Effector memory CD8-positive, alpha-beta T cell (primary cell): Measurements from ENCODE around the gene STON2.

Source experiments
- ATAC-seq: fragments of 150-1000 bp; cut with Tn5 transposase; replicated peaks from 2 replicates; pipeline ENCODE4 v1.10.0; 2021; ENCODE audit warnings: mild to moderate bottlenecking, moderate library complexity
- DNase-seq, 3 experiments: peaks; one replicate each; pipeline ENCODE4 v3.0.0; 2021
- H3K27ac Mint-ChIP-seq, 2 donors: one replicate each; pipeline ENCODE4 v1.8.0; 2022; ENCODE audit warnings: mild to moderate bottlenecking in 2 of 2, mixed read lengths in 2 of 2, moderate library complexity in 2 of 2
- H3K27me3 Mint-ChIP-seq, 2 donors: one replicate each; pipeline ENCODE4 v1.8.0; 2022; ENCODE audit warnings: mixed read lengths in 2 of 2
- H3K36me3 Mint-ChIP-seq: one replicate; pipeline ENCODE4 v1.8.0; 2022; ENCODE audit warnings: mild to moderate bottlenecking, moderate library complexity, mixed read lengths; ENCODE audit not compliant: insufficient read depth
- H3K4me1 Mint-ChIP-seq, 2 donors: one replicate each; pipeline ENCODE4 v1.8.0; 2022; ENCODE audit warnings: low read depth in 2 of 2, mixed read lengths in 2 of 2
- H3K4me3 Mint-ChIP-seq, 2 donors: one replicate each; pipeline ENCODE4 v1.8.0; 2022; ENCODE audit warnings: mild to moderate bottlenecking in 2 of 2, mixed read lengths in 2 of 2, moderate library complexity in 2 of 2
- H3K9me3 Mint-ChIP-seq, 2 donors: one replicate each; pipeline ENCODE4 v1.8.0; 2022; ENCODE audit warnings: mixed read lengths in 2 of 2
- total RNA-seq, 9 experiments: gene quantifications; one replicate each; lab custom pipeline; 2026; lab: John Stamatoyannopoulos, UW

The STON2 gene, protein sequence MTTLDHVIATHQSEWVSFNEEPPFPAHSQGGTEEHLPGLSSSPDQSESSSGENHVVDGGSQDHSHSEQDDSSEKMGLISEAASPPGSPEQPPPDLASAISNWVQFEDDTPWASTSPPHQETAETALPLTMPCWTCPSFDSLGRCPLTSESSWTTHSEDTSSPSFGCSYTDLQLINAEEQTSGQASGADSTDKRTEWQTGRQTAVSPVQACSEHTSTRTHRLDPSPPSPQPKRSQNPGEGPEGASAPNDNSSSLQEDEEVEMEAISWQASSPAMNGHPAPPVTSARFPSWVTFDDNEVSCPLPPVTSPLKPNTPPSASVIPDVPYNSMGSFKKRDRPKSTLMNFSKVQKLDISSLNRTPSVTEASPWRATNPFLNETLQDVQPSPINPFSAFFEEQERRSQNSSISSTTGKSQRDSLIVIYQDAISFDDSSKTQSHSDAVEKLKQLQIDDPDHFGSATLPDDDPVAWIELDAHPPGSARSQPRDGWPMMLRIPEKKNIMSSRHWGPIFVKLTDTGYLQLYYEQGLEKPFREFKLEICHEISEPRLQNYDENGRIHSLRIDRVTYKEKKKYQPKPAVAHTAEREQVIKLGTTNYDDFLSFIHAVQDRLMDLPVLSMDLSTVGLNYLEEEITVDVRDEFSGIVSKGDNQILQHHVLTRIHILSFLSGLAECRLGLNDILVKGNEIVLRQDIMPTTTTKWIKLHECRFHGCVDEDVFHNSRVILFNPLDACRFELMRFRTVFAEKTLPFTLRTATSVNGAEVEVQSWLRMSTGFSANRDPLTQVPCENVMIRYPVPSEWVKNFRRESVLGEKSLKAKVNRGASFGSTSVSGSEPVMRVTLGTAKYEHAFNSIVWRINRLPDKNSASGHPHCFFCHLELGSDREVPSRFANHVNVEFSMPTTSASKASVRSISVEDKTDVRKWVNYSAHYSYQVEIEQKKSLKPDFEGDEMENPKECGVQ
- total RNA-seq = 0 to 2.3 (median 0.13) reads per million in 9 experiments

DNA sequence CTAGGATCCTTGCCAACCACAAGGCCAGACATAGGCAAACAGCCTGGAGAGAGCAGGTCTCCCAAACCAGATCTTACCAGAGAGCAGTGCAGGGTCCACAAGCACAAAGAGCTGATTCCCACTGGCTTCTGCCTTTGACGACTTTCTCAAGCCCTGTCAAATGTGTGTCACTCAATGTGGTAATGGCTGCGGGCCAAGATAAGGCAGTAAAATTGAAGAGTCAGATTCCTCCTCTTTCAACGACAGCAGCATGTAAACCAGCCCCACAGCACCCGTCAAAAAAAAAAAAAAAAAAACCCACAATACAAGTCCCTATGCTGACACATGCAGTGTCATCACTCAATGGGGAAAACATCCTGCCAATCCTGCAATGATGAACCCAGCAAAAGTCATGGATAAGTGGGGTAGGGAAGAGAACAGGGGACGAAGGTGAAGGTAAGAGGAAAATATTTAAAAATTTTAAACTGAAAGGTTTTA, at the start of gene STON2:
STON2 (minus strand) TSS at position 123 of the 477 bp plus-strand sequence. CDS start 1,942 bp downstream, outside the sequence.
- Mint-ChIP-seq H3K27ac (no peak within 1 kb of the TSS), H3K27me3 (peaks cover 14 to 31% of the 10 kb centered on the region in 2 donors), H3K9me3 (no peaks in the 10 kb centered on the region), H3K4me1 (no peaks in the 10 kb centered on the region), H3K4me3 (no peak within 1 kb of the TSS), H3K36me3 (no peaks in the 10 kb centered on the region)
- ATAC-seq (no peak), DNase-seq (no peak)

GRCh38 chr14:81449576-81449975, 49.5 kb upstream of the STON2 start:
- peaks cover 28 to 43% of the 10 kb centered on the region in 2 donors for H3K27me3 Mint-ChIP-seq
- ATAC-seq (no peak), DNase-seq (no peak)
- H3K4me1 Mint-ChIP-seq = peaks cover 2 to 7% of the 10 kb centered on the region in 2 donors
- H3K4me3 Mint-ChIP-seq = no peak overlapping the region
- no peak overlapping the region for H3K27ac Mint-ChIP-seq
- no peaks in the 10 kb centered on the region for H3K9me3 Mint-ChIP-seq
- no peaks in the 10 kb centered on the region for H3K36me3 Mint-ChIP-seq

DNA sequence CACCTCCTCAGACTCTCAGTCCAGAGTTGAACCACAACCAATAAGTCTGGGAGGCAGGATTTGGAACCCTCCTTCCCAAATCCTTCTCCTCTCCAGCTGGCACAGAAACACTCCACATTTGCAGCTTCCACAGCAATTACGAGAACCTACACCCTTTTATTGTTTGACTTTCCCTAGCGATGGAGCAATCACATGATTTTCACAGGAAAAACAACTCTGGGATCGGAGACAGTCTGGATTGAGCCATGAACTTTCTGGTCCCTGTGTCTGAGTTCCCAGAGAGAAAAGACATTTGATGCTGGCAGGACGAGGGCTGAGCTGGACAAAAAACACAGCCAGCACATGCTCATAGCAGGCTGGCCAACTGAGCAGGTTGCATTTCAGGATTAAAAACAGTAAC, 49.0 kb upstream of the STON2 start:
- Mint-ChIP-seq H3K27ac (no peak overlapping the region), H3K9me3 (no peaks in the 10 kb centered on the region), H3K36me3 (no peaks in the 10 kb centered on the region), H3K4me3 (no peak overlapping the region), H3K4me1 (peaks cover 2 to 7% of the 10 kb centered on the region in 2 donors), H3K27me3 (peaks cover 32 to 48% of the 10 kb centered on the region in 2 donors)
- DNase-seq (no peak), ATAC-seq (no peak)

- Mint-ChIP-seq H3K4me1 (no peaks in the 10 kb centered on the region), H3K27ac (no peak overlapping the region), H3K9me3 (no peaks in the 10 kb centered on the region), H3K27me3 (peaks cover 45 to 57% of the 10 kb centered on the region in 2 donors), H3K4me3 (no peak overlapping the region), H3K36me3 (no peaks in the 10 kb centered on the region)
- ATAC-seq (no peak), DNase-seq (no peak)
These were observed 47.1 kb upstream of the STON2 start for GRCh38 chr14:81447021-81447764.

DNA sequence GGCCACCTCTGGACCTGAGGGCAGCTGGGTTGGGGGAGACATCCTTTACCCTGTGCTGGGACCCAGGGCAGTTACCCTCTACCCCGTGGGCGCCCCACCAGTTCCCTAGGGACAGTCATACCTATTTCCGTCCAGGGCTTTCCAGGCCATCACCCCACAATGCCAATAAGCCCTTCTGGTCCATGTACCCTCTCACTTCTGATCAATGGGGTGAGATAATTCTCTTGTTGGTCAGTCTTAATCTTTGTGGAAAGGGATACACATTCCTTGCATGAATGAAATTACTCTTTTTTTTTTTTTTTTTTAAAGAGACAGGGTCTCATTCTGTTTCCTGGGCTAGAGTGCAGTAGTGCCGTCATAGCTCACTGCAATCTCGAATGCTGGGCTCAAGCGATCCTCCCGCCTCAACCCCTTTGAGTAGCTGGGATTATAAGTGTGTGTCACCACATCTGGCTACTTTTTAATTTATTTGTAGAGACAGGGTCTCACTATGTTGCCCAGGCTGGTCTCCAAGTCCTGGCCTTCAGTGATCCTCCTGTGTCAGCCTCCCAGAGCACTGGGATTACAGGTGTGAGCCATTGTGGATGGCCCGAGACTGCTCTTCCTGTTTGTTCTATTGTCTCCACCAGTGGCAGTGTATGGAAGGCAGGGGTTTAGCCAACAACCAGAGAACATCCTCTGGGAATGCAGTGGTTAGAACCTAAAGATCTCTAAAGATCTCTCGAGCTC, 46.3 kb upstream of the STON2 start:
- H3K27ac Mint-ChIP-seq = no peak overlapping the region
- H3K9me3 Mint-ChIP-seq = no peaks in the 10 kb centered on the region
- no peaks in the 10 kb centered on the region for H3K4me1 Mint-ChIP-seq
- H3K36me3 Mint-ChIP-seq = no peaks in the 10 kb centered on the region
- ATAC-seq (no peak), DNase-seq (no peak)
- no peak overlapping the region for H3K4me3 Mint-ChIP-seq
- peaks cover 51 to 65% of the 10 kb centered on the region in 2 donors for H3K27me3 Mint-ChIP-seq

DNA sequence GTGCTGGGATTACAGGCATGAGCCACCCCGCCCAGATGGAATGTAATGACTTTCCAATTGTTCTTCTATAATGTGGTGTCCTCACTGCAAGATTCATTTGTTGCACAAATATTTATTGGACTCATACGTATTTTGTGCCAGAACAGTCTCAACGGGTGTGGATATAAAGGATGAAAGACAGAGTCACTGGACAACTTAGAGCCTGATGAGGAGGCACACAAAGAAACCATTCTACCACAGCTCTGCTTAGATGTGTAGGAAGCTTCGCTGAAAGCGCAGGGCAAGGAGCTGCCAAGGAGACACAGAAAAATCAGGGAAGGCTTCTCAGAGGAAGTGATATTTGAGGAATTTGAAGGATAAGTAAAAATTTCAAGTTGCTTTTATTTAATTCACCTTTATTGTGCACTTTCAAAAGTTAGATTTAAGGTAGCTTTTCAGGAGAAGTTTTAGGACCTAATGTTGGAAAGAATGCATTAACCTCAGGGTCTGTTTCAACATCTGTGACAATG, 41.6 kb upstream of the STON2 start:
- peaks cover 58% of the 10 kb centered on the region in 2 donors for H3K27me3 Mint-ChIP-seq
- no peak for DNase-seq
- H3K4me3 Mint-ChIP-seq = no peak overlapping the region
- H3K4me1 Mint-ChIP-seq = peaks cover 4% of the 10 kb centered on the region in 2 donors
- H3K36me3 Mint-ChIP-seq = no peaks in the 10 kb centered on the region
- H3K27ac Mint-ChIP-seq = no peak overlapping the region
- H3K9me3 Mint-ChIP-seq = no peaks in the 10 kb centered on the region
- no peak for ATAC-seq

- ATAC-seq = no peak
- no peak overlapping the region for H3K4me3 Mint-ChIP-seq
- DNase-seq = no peak
- peaks cover 64 to 65% of the 10 kb centered on the region in 2 donors for H3K27me3 Mint-ChIP-seq
- no peak overlapping the region for H3K27ac Mint-ChIP-seq
- peaks cover 9 to 11% of the 10 kb centered on the region in 2 donors for H3K4me1 Mint-ChIP-seq
- H3K9me3 Mint-ChIP-seq = no peaks in the 10 kb centered on the region
- no peaks in the 10 kb centered on the region for H3K36me3 Mint-ChIP-seq
These were observed 39.9 kb upstream of the STON2 start for GRCh38 chr14:81440041-81440440.

GRCh38 chr14:81437244-81437643, 37.1 kb upstream of the STON2 start:
- Mint-ChIP-seq H3K36me3 (no peaks in the 10 kb centered on the region), H3K4me3 (peak overlapping the region; percentile 58 to 72), H3K4me1 (peaks cover 9 to 12% of the 10 kb centered on the region in 2 donors), H3K27me3 (peaks cover 75 to 78% of the 10 kb centered on the region in 2 donors), H3K9me3 (no peaks in the 10 kb centered on the region), H3K27ac (no peak overlapping the region)
- no peak for ATAC-seq
- no peak for DNase-seq

DNA sequence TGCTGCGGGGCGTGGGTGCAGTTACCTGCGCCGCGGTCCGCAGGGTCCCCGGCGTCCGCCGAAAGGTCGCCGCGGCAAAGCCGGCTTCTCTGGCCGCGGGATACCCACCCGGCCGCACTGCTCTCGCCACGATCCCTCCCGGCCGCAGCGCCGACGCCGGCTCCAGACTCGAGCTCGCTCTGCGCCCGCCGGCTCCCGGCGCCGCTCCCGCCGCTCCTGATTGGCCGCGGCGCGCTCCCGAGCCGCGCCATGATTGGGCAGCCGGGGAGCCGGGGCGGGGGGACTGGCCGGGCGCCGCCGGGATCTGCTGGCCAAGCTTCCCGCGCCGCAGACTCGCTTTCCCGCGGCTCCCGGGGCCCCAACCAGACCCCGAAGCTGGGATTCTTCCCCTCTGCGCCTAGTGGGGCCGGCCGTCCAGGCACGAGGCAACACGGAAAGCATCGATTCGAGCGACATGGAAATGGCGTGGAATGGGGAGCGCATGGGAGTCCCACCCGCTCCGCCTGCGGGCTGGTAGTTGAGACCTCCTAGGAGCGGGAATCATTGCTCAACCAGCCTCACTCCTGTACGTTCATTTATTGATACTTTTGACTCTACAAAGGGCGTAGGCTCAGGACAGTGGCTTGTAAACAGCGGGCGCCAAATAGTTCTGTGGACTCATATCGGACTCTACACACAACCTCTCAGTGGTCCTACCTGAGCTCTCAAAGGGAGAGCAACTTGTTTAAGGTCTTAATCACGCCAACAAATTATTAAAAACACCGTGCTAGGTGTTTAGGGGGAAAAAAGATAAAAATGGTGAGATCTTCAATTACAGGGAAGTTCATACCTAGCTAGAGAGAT, 36.4 kb upstream of the STON2 start:
- Mint-ChIP-seq H3K36me3 (no peaks in the 10 kb centered on the region), H3K9me3 (no peaks in the 10 kb centered on the region), H3K27me3 (peaks cover 73 to 78% of the 10 kb centered on the region in 2 donors), H3K27ac (no peak overlapping the region), H3K4me1 (peaks cover 9 to 12% of the 10 kb centered on the region in 2 donors), H3K4me3 (peak overlapping the region; percentile 58 to 72)
- DNase-seq (no peak), ATAC-seq (peak; percentile 58)

GRCh38 chr14:81435391-81436295, 35.5 kb upstream of the STON2 start:
- Mint-ChIP-seq H3K36me3 (no peaks in the 10 kb centered on the region), H3K9me3 (no peaks in the 10 kb centered on the region), H3K4me1 (peaks cover 9 to 12% of the 10 kb centered on the region in 2 donors), H3K27ac (peak overlapping the region in 1 of 2 donors; percentile 49), H3K27me3 (peaks cover 65 to 72% of the 10 kb centered on the region in 2 donors), H3K4me3 (peak overlapping the region; percentile 85 to 88)
- DNase-seq = peak in 1 of 3 experiments; percentile 5
- ATAC-seq = peak; percentile 57

DNA sequence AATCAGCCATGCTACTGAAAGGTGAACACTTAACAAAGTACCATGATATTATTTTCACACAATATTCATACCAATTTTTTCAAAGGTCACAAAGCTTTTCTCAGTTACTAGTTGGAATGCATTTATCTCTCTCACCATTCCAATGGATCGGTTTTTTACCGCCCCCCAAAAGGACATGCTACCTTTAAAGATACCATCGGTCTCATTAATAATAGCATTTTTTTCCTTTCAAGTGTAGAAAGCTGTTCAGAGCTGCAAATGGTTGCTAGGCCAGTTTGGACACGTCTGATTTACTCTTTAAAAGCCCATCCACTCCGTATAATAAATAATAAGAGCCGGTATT, 34.9 kb upstream of the STON2 start:
- DNase-seq = no peak
- Mint-ChIP-seq H3K9me3 (no peaks in the 10 kb centered on the region), H3K4me1 (peaks cover 9 to 12% of the 10 kb centered on the region in 2 donors), H3K4me3 (peak overlapping the region; percentile 85 to 88), H3K36me3 (peaks cover 2% of the 10 kb centered on the region), H3K27ac (peak overlapping the region in 1 of 2 donors; percentile 49), H3K27me3 (peaks cover 67 to 77% of the 10 kb centered on the region in 2 donors)
- no peak for ATAC-seq
